Spleen (tissue), 11 donors: ENCODE measurements around the gene UNC93A. TPM values are rescaled to one million over a fixed set of nuclear protein-coding genes. Genes with fewer than 3 reads are reported as not detected.
"Not testable (repeated sequence)": the region's sequence is repeated elsewhere in the genome, so short reads cannot be mapped to it uniquely, and the experiment has no call there.

Experiments
- DNase-seq: peaks from one replicate; pipeline ENCODE4 v3.0.0-alpha.2; 2020
- H3K27ac ChIP-seq, 8 donors: fragments of 200-600 bp; sonication (generic) in 7 of 8; 1 replicate in 4 of 8; 2 replicates in 4 of 8; pipeline versions ENCODE4 v1.5.0 to v1.8.0; 2016 to 2021; ENCODE audit warnings: inconsistent platforms in 4 of 8, mild to moderate bottlenecking in 4 of 8, moderate library complexity in 1 of 8
- H3K27me3 ChIP-seq, 7 donors: fragments of 200-600 bp; sonication (generic) in 6 of 7; replicated peaks in 1 of 7; 1 replicate in 4 of 7; 2 replicates in 3 of 7; pipeline versions ENCODE4 v1.5.0 to v1.8.0; 2016 to 2021; ENCODE audit warnings: inconsistent platforms in 3 of 7, mild to moderate bottlenecking in 1 of 7
- H3K36me3 ChIP-seq, 6 donors: fragments of 200-600 bp; sonication (generic) in 5 of 6; 1 replicate in 4 of 6; 2 replicates in 2 of 6; pipeline versions ENCODE4 v1.5.0 to v1.8.0; 2016 to 2021; ENCODE audit warnings: inconsistent platforms in 2 of 6
- H3K4me1 ChIP-seq, 6 donors: fragments of 200-600 bp; sonication (generic) in 5 of 6; 1 replicate in 3 of 6; 2 replicates in 3 of 6; pipeline versions ENCODE4 v1.5.0 to v1.8.0; 2016 to 2021; ENCODE audit warnings: inconsistent platforms in 3 of 6
- H3K4me3 ChIP-seq, 8 donors: fragments of 200-600 bp; sonication (generic) in 7 of 8; 1 replicate in 4 of 8; 2 replicates in 4 of 8; pipeline versions ENCODE4 v1.5.0 to v1.8.0; 2016 to 2021; ENCODE audit warnings: inconsistent platforms in 4 of 8, mild to moderate bottlenecking in 4 of 8, moderate library complexity in 2 of 8
- H3K9me3 ChIP-seq, 8 donors: fragments of 200-600 bp; sonication (generic) in 7 of 8; 1 replicate in 4 of 8; 2 replicates in 4 of 8; pipeline versions ENCODE4 v1.5.0 to v1.8.0; 2016 to 2021; ENCODE audit warnings: inconsistent platforms in 4 of 8
- POLR2A ChIP-seq, 3 donors: fragments of 450-650 bp; IDR thresholded peaks; one replicate each; pipeline ENCODE4 v1.5.1; 2017; ENCODE audit warnings: antibody characterized with exemption in 3 of 3, mild to moderate bottlenecking in 1 of 3
- POLR2AphosphoS5 ChIP-seq, 3 donors: sonication (generic); formaldehyde crosslinking; IDR thresholded peaks; one replicate each; pipeline ENCODE4 v1.5.1; 2017; ENCODE audit warnings: antibody characterized with exemption in 3 of 3
- WGBS, 5 donors: extraction: QIAGEN DNeasy Blood & Tissue Kit in 3 of 5; methylation state at CpG; one replicate each; pipeline versions ENCODE4 v1.1.5 to v1.1.7; 2013 to 2018; 5-methylcytosine and 5-hydroxymethylcytosine counted together
- intact Hi-C: fragments of 100-400 bp; cut with DNase I; formaldehyde crosslinking; loops from one replicate; pipeline ENCODE4 v1.15.0; 2023; ENCODE audit warnings: low total_unique reads
- polyA plus RNA-seq, 3 donors: library from polyadenylated mRNA; stranded (reverse); fragments of 200-250 nt; gene quantifications; one replicate each; pipeline ENCODE4 v1.2.1, GENCODE V29; 2013
- total RNA-seq, 7 donors: library from RNA; depleted of rRNA in 3 of 7; stranded (reverse); fragments of >200 nt in 3 of 7; fragmentation: NEBNext Ultra II Directional in 4 of 7; extraction: Animal tissue kit (Norgen Biotek cat#: 25700) in 4 of 7; gene quantifications; one replicate each; pipeline versions ENCODE4 v1.1.0 to v1.2.1, GENCODE V29; 2016 to 2021
- TF ChIP-seq, protein P1 (sequence below), 11 experiments: fragments of 200-600 bp in 7 of 11; fragments of 450-650 bp in 4 of 11; sonication (generic) in 4 of 11; IDR thresholded peaks in 8 of 11; conservative IDR thresholded peaks in 3 of 11; 1 replicate in 7 of 11; 2 replicates in 4 of 11; pipeline versions ENCODE4 v1.4.0 to v1.8.0; 2016 to 2021; ENCODE audit warnings: antibody characterized with exemption in 11 of 11, inconsistent platforms in 4 of 11, mild to moderate bottlenecking in 1 of 11
- donor health status: healthy with polysubstance abuse.
- donor health status: DM: no; HTN: no; CAD: no; lungs with moderate emphysema.
- donor health status: DM: no; HTN: no; CAD: no.
- donor health status: Bipolar disorder and iron deficiency.
- donor health status: healthy.
- donor health status: DM: no; HTN: no; CAD: no.
- donor health status: DM: yes; HTN: yes; CAD: no.

The UNC93A gene
- total and polyA plus RNA-seq, 10 donors = not detected

DNA sequence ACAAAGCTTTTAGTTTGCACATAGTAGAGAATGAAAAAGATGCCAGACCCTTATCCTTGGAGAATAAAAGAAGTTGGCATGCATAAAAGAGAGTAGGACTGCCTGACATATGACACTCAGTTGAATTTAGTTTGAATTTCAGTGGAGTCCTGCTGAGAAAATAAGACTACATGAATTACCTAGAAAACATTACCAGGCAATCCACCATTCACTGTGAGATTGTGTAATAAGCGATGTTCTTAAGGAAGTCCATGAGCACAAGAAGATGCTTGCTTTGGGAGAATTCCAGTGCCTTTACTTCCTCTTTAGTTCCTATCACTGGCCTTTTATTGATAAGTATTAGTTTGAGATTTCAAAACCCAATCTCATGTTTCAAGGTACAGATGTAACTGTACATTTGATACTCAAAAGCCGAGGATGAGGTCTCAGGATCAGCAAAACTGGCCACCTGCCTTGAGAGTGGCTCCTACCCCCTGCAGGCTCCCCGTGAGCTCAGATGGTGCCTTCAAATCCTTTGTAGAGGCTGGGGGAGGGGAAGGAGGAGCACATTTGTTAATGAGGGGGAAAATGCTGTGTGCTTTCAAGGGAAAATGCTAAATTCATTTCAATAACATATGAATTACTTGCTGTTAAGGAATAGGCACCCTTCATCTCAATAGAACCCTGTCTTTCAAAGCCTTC lies 11.2 kb upstream of the UNC93A start:
- no peak for DNase-seq
- Histone ChIP-seq H3K9me3 (no peaks in the 10 kb centered on the region), H3K36me3 (no peaks in the 10 kb centered on the region), H3K27ac (no peak overlapping the region), H3K4me3 (no peak overlapping the region), H3K27me3 (peaks cover 0 to 15% (median 0%) of the 10 kb centered on the region in 7 donors), H3K4me1 (no peaks in the 10 kb centered on the region)
- intact Hi-C loops = no loop called here
- 84 to 95% (median 85%) methylated on average over 3 of the region's 3 CpGs for WGBS, 5 donors
- TF ChIP-seq POLR2A (IDR thresholded peaks at IDR 0.05) = no peak
- TF ChIP-seq, protein P1, sequence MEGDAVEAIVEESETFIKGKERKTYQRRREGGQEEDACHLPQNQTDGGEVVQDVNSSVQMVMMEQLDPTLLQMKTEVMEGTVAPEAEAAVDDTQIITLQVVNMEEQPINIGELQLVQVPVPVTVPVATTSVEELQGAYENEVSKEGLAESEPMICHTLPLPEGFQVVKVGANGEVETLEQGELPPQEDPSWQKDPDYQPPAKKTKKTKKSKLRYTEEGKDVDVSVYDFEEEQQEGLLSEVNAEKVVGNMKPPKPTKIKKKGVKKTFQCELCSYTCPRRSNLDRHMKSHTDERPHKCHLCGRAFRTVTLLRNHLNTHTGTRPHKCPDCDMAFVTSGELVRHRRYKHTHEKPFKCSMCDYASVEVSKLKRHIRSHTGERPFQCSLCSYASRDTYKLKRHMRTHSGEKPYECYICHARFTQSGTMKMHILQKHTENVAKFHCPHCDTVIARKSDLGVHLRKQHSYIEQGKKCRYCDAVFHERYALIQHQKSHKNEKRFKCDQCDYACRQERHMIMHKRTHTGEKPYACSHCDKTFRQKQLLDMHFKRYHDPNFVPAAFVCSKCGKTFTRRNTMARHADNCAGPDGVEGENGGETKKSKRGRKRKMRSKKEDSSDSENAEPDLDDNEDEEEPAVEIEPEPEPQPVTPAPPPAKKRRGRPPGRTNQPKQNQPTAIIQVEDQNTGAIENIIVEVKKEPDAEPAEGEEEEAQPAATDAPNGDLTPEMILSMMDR (IDR thresholded peaks at IDR 0.05 in 8 of 11, conservative IDR thresholded peaks at IDR 0.05 in 3 of 11) = no peak
- TF ChIP-seq POLR2AphosphoS5 (IDR thresholded peaks at IDR 0.05) = no peak

DNA sequence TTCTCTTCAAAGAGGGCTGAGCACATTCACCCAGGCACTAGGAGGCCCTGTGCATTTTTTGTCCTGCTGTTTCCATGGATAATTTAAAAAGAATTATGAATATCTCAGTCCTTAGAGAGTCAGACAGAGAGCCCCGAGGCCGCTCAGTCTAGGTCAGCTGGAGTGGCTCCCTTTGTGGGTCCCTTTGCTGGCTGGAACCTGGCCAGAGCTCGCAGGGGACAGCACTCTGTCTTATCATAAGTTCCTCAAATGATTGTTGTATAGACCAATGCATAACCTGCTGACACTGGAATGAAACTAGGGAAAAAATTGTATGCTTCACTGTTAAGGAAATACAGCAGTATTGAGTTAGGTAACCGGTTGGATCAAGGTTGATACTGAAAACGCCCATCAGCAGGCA lies 10.6 kb upstream of the UNC93A start:
- intact Hi-C loops, H3K4me1 ChIP-seq, H3K4me3 ChIP-seq, H3K9me3 ChIP-seq, DNase-seq, H3K36me3 ChIP-seq, H3K27ac ChIP-seq: not testable (repeated sequence)
- WGBS, 5 donors = 66 to 73% (median 67%) methylated on average over 5 of the region's 5 CpGs
- peaks cover 0 to 15% (median 0%) of the 10 kb centered on the region in 7 donors for H3K27me3 ChIP-seq

DNA sequence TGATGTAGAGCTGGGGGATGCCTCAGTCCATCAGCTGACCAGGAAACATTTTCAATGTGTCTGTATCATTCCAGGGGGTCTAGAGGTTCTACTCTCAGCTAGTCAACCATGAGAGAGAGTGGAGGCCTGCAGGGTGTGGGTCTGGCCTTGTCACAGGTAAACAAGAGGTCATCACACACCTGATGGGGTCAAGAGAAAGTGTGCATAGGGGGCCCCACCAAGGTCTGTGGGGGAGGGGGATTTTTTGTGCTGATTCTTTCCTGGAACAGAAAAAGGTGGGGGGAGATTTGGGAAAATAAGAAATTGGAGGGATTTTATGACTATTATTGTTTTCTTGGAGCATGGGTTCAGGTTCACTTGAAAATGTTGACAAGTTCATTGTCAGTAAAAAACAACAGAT lies 8.9 kb upstream of the UNC93A start:
- intact Hi-C loops = no loop called here

DNA sequence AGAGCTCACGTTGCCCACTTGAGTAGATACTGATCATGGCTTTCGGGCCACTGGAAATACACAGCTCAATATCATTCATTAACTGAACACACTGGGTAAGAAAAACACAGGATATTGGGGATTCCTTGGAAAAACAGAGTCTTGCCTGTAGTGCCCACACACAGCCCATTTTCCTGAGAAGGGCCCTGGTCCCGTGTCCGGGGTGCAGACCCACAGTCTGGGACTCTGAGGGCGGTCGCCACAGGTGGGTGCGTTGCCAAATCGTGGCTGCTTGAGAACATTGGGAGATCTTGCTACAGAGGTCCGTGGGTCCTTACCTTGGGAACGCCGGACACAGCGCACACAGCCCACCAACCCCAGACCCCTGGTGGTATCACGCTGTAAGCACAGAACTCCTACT lies 6.5 kb upstream of the UNC93A start:
- 86 to 100% (median 93%) methylated on average over 1 to 12 of the region's 13 CpGs for WGBS, 5 donors
- H3K9me3 ChIP-seq, H3K4me3 ChIP-seq, DNase-seq, H3K4me1 ChIP-seq, intact Hi-C loops, H3K27me3 ChIP-seq, H3K27ac ChIP-seq, H3K36me3 ChIP-seq: not testable (repeated sequence)

More for the DNA sequence above, 8.9 kb upstream of the UNC93A start:
- Histone ChIP-seq H3K4me1 (no peaks in the 10 kb centered on the region), H3K27me3 (peaks cover 0 to 10% (median 0%) of the 10 kb centered on the region in 7 donors), H3K9me3 (no peaks in the 10 kb centered on the region), H3K27ac (no peak overlapping the region), H3K36me3 (no peaks in the 10 kb centered on the region), H3K4me3 (no peak overlapping the region)
- no peak for TF ChIP-seq POLR2AphosphoS5 (IDR thresholded peaks at IDR 0.05)
- no peak for TF ChIP-seq POLR2A (IDR thresholded peaks at IDR 0.05)
- TF ChIP-seq, protein P1 (IDR thresholded peaks at IDR 0.05 in 8 of 11, conservative IDR thresholded peaks at IDR 0.05 in 3 of 11) = no peak
- no peak for DNase-seq

DNA sequence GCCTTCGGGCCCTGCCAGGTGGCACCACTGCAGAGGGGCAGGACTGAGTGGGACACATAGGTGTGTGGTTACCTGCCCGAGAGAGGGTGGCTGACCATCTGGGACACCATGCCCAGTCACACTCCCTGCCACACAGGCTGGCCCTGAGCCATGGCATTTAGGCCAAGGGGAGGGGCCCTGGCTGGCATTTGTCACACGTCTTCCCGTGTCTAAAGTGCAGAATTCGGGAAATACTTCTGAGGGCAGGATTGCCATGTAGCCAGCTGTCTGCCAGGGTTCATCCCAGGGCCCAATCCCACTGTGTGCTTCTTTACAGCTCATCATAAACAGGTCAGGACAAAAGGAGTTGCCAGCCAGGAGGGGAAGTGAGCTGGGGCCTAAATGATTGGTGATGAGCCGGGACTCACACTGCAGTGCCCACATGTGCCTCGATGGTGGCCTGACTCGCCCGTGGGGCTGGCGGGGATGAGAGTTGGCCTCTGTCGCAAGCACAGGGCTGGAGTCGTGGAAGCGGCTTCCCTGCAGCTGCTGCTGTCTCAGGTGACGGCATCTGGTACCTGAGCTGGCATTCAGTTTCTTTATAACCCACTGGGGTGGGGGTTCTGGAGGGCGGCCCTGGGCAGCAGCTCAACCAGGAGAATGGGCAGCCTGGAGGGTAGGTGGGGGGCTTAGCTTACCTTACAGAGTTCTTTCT lies 5.9 kb upstream of the UNC93A start:
- Histone ChIP-seq H3K4me3 (no peak overlapping the region), H3K27me3 (no peaks in the 10 kb centered on the region), H3K9me3 (no peaks in the 10 kb centered on the region), H3K4me1 (peaks cover 0 to 4% (median 0%) of the 10 kb centered on the region in 6 donors), H3K36me3 (no peaks in the 10 kb centered on the region), H3K27ac (no peak overlapping the region)
- DNase-seq = no peak
- intact Hi-C loops = no loop called here
- TF ChIP-seq POLR2A (IDR thresholded peaks at IDR 0.05) (no peak), POLR2AphosphoS5 (IDR thresholded peaks at IDR 0.05) (no peak)
- TF ChIP-seq, protein P1 (IDR thresholded peaks at IDR 0.05 in 8 of 11, conservative IDR thresholded peaks at IDR 0.05 in 3 of 11) = no peak
- 80 to 100% (median 90%) methylated on average over 1 to 15 of the region's 15 CpGs for WGBS, 5 donors
